ENCODE results near the gene ORAI2.

DNA sequence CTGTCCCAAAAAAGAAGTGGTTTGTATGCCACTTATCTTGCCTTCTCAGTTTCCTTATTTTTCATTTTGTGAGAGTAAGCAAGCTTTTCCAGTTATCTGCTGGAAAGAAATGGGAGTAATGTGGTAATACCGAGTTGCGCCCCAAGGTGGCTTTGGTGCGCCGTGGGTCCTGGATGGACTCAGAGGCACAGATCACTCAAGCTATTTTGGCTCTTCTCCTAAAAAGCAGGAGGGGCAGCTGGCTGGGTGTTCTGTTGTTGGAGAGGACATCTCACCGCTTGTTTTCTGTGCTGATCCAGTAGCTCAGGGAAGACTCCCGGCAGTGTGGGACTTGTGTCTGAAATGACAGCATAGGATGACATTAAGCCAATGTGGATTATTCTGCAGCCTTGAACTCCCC lies 20.8 kb upstream of the ORAI2 start:
- TF ChIP-seq, protein P1, sequence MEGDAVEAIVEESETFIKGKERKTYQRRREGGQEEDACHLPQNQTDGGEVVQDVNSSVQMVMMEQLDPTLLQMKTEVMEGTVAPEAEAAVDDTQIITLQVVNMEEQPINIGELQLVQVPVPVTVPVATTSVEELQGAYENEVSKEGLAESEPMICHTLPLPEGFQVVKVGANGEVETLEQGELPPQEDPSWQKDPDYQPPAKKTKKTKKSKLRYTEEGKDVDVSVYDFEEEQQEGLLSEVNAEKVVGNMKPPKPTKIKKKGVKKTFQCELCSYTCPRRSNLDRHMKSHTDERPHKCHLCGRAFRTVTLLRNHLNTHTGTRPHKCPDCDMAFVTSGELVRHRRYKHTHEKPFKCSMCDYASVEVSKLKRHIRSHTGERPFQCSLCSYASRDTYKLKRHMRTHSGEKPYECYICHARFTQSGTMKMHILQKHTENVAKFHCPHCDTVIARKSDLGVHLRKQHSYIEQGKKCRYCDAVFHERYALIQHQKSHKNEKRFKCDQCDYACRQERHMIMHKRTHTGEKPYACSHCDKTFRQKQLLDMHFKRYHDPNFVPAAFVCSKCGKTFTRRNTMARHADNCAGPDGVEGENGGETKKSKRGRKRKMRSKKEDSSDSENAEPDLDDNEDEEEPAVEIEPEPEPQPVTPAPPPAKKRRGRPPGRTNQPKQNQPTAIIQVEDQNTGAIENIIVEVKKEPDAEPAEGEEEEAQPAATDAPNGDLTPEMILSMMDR (conservative IDR thresholded peaks at IDR 0.05 in 1 of 2, IDR thresholded peaks at IDR 0.05 in 1 of 2; ENCODE audit: low read depth in 1 of 2, low read length in 2 of 2), result peak in 1 of 2 donors; percentile 41
- no peak for TF ChIP-seq EZH2 (IDR thresholded peaks at IDR 0.05; ENCODE audit: low read length, missing control alignments)
